IPS-NIHi7 (cell line): ENCODE results near the gene DLG5.

Experiments
- DNase-seq: peaks from one replicate; pipeline ENCODE4 v3.0.0; 2012; ENCODE audit warnings: mixed read lengths; ENCODE audit errors: extremely low spot score

Gene DLG5

GRCh38 chr10:77892021-77892739 lies 34.4 kb downstream of the DLG5 start:
- no peak for DNase-seq

GRCh38 chr10:77890097-77890496 lies 36.5 kb downstream of the DLG5 start:
- peak; percentile 83 for DNase-seq

GRCh38 chr10:77889277-77889903 lies 37.2 kb downstream of the DLG5 start:
- DNase-seq = peak; percentile 76

GRCh38 chr10:77888356-77888703 lies 38.2 kb downstream of the DLG5 start:
- no peak for DNase-seq

GRCh38 chr10:77887631-77888355 lies 38.8 kb downstream of the DLG5 start:
- DNase-seq = no peak

- no peak for DNase-seq
These were observed 39.7 kb downstream of the DLG5 start for GRCh38 chr10:77886795-77887355.

- no peak for DNase-seq
These were observed 42.4 kb downstream of the DLG5 start for GRCh38 chr10:77884181-77884580.

GRCh38 chr10:77881636-77882035 lies 44.9 kb downstream of the DLG5 start:
- DNase-seq = no peak

- no peak for DNase-seq
These were observed 45.3 kb downstream of the DLG5 start for GRCh38 chr10:77881222-77881621.

GRCh38 chr10:77879710-77880109 lies 46.8 kb downstream of the DLG5 start:
- no peak for DNase-seq

GRCh38 chr10:77879065-77879464 lies 47.5 kb downstream of the DLG5 start:
- DNase-seq = no peak

GRCh38 chr10:77877441-77878344 lies 48.9 kb downstream of the DLG5 start:
- DNase-seq = peak; percentile 83

- no peak for DNase-seq
These were observed 50.8 kb downstream of the DLG5 start for GRCh38 chr10:77875730-77876129.

GRCh38 chr10:77874872-77875271 lies 51.7 kb downstream of the DLG5 start:
- DNase-seq = no peak

GRCh38 chr10:77873536-77874380 lies 52.8 kb downstream of the DLG5 start:
- DNase-seq = peak; percentile 46

- no peak for DNase-seq
These were observed 53.5 kb downstream of the DLG5 start for GRCh38 chr10:77872947-77873535.

GRCh38 chr10:77872151-77872946 lies 54.2 kb downstream of the DLG5 start:
- DNase-seq = no peak

GRCh38 chr10:77869626-77870420 lies 56.7 kb downstream of the DLG5 start:
- DNase-seq = no peak

- DNase-seq = no peak
These were observed 58.0 kb downstream of the DLG5 start for GRCh38 chr10:77868523-77868922.
